Activated CD4-positive, CD25-positive, alpha-beta regulatory T cell (primary cell): ENCODE measurements around the gene TPPP3.
"Not testable (repeated sequence)": the region's sequence is repeated elsewhere in the genome, so short reads cannot be mapped to it uniquely, and the experiment has no call there.

Experiments
- DNase-seq, 4 experiments: peaks; one replicate each; lab custom pipeline; 2025; lab: John Stamatoyannopoulos, UW

The TPPP3 gene

DNA sequence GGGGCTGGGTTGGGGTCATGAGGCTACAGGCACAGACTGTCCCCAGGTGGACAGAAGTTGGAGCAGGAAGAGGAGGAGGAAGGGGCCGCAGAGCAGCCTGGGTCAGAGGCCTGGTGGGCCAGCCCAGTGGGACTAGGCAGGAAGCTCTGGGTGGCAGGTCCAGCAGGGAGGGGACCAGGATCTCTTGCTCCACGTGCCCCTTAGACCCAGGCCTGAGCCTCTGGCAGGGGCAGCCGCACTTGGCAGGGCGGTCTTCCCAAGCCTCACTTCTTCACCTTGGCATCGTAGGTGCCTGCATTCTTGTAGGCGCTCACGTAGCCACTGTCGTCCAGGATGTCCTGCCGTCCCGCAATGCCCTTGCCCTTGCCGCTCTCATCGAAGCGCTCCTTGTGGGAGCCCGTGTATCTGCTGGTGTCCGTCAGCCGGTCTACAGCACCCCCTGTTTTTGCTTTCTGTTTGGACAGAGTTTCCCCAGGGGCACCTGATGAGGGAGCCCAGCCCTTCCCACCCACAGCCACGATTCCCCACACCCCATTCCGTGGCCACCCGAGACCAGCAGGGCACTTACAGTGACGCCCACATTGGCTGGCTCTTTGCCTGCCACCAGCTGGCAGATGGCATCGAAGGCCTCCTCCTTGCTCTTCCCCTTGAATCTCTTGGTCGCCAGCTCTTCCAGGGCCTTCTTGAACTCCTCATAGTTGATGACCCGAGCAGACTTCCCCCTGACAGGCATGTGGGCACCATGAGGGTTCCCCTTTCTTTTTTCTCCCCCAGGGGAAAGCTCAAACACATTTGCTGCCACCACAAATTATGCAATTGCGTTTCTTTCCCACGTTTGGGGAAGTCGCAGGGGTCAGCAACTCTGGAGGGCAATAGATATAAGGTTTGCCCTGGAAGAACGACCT, 3.1 kb downstream of the TPPP3 start:
- DNase-seq = no peak

GRCh38 chr16:67388591-67388990, 4.7 kb downstream of the TPPP3 start:
- no peak for DNase-seq

DNA sequence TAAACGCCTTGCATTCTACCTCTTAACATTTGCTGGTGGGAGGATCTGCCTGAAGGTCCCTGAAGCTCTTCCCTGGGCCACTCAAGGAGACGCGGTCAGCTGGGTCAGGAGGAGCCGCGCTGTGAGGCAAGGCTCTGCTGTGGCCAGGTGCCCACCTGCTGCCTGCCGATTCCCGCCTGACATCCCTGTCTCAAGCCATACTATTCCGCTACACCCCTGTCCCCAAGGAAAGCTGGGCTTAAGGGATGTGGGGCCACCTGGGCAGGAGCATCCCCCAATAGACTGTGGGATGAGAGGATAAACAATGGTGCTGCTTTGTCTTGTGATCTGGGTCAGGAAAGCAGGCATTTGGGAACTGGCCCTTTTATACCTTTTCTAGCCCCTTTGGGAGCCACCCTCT, 5.1 kb downstream of the TPPP3 start:
- DNase-seq = no peak

- no peak for DNase-seq
Observed at GRCh38 chr16:67387479-67388079, 5.7 kb downstream of the TPPP3 start.

DNA sequence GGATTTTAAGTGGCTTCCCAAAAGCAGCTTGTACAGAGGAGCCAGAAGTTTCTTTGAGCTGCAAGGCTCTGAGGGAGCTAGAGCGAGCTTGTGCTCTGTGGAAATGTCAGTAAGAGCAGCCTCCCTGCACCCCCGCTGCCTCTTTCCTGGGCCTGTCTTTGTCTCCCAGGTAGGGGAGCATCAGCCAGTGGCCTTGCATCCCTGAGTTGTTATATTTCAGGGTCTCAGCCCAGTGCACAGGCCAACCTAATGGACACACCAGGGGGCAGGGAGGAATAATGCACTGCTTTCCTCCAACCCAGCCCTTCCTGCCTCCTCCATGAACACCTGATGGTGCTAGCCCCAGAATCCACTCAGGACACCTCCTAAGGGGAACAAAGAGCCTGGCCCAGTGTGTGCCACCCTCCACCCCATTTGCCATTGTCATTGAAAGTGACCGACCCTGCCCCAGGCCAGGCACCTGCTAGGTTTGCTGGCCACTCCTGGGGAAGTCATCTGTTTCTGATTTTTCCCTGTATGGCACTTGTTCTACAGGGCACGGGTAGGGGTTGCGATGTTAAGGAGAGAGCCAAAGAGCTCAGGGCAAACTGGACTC, 6.3 kb downstream of the TPPP3 start:
- no peak for DNase-seq

GRCh38 chr16:67384778-67385510, 8.4 kb downstream of the TPPP3 start:
- no peak for DNase-seq

DNA sequence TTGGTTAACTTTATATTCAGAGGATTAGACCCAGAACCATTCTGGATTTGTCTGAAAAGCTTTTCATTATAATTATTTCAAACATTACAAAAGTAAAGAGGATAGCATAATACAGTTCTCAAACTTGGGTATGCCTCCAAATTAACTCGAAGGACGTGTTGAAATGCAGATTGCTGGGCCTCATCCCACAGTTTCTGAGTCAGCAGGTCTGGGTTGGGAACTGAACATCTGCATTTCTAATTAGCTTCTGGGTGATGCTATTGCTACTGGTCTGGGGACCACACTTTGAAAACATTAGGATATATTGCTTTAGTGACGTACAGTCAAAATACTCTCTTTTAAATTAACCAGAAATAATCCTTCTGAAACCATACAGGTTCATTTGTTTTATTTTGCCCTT, 10.0 kb downstream of the TPPP3 start:
- no peak for DNase-seq

- DNase-seq = no peak
Observed at GRCh38 chr16:67378642-67379041, 14.7 kb downstream of the TPPP3 start.

DNA sequence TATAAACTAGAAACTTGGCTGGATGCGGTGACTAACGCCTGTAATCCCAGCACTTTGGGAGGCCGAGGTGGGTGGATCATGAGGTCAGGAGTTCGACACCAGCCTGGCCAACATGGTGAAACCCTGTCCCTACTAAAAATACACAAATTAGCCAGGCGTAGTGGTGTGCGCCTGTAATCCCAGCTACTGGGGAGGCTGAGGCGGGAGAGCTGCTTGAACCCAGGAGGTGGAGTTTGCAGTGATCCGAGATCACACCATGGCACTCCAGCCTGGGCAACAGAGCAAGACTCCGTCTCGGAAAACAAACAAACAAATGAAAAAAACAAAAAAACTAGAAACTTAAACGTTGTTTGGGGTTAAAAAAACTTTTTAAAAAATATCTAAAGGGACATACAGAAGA, 17.3 kb downstream of the TPPP3 start:
- DNase-seq = not testable (repeated sequence)

DNA sequence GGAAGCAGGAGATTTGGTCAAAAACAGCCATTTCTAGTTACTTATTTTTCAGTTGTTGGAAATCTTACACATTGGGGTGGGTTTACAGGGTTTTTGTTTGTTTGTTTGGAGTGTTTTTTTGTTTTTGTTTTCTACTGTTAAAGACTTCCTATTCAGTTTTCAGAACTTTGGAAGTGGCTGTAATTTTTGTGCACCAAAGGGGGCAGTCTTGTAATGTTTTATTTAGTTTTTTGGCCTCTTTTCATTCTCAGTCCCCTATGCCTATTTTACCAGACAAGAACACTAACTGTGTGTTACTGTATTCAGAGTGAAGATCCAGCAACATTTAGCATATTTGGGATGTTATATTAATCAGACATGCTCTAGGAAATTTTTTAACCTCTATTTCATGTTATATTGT, 20.6 kb downstream of the TPPP3 start:
- no peak for DNase-seq

- no peak for DNase-seq
Observed at GRCh38 chr16:67370661-67371060, 22.6 kb downstream of the TPPP3 start.

GRCh38 chr16:67364600-67365235, 28.6 kb downstream of the TPPP3 start:
- no peak for DNase-seq

- no peak for DNase-seq
Observed at GRCh38 chr16:67361038-67361437, 32.3 kb downstream of the TPPP3 start.

DNA sequence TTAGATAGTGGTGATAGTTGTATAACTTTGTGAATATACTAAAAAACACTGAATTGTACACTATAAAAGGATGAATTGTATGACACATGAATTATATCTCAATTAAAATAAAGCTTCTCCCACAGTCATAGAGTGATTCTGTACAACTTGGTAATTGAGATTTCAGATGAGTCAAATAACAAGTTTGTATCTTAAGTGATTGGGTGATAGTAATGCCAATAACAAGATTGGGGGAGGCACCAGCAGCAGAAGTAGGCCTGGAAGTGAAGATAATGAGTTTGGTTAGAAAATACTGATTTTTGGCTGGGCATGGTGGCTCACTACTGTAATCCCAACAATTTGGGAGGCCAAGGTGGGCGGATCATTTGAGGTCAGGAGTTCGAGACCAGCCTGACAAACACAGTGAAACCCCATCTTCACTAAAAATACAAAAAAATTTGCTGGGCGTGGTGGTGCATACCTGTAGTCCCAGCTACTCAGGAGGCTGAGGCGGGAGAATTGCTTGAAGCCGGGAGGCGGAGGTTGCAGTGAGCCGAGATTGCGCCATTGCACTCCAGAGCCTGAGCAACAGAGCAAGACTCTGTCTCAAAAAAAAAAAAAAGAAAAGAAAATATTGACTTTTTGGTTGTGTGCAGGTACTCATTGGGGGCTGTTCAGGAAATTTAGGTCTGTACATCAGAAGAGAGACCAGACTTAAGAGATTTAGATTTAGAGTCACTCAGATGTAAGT, 33.6 kb downstream of the TPPP3 start:
- DNase-seq = not testable (repeated sequence)

DNA sequence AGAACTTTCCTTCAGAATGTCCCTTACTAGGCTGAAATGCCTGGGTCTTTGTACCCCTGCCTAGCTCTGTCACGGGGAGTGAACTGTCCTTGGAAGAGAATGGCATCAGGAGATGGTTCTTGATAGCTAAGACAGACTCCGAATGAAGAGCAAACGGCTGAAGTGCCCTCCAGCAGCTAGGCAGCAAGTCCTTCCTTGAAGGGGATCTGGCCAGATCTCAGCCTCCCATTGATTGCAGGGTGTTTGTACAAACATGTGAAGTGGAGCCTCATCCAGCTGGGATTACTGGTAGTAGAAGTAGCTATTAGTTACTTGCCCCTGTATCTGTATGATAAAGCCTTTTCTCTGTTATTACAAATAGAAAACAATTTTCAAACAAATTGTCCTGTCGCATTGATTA, 35.7 kb downstream of the TPPP3 start:
- DNase-seq = no peak

DNA sequence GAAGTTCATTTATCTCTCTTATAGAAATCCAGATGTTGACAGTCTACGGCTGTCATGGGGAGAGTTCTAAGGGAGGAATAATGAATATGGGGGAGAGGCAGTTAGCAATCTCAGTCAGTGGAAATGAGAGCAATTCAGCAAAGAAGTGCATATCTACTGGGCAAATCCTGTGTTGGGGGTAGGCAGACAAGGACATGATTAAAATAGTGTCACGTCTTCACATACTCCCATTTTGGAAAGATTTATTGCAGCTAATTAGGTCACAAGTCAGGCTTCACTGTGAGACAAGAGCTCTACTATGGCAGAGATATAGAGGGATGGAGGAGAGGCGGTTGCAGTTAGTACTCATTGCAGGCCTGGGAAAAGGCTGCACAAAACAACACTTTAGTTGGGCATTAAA, 36.9 kb downstream of the TPPP3 start:
- no peak for DNase-seq

- not testable (repeated sequence) for DNase-seq
Observed at GRCh38 chr16:67352463-67352862, 40.8 kb downstream of the TPPP3 start.

GRCh38 chr16:67350324-67350723, 43.0 kb downstream of the TPPP3 start:
- no peak for DNase-seq

DNA sequence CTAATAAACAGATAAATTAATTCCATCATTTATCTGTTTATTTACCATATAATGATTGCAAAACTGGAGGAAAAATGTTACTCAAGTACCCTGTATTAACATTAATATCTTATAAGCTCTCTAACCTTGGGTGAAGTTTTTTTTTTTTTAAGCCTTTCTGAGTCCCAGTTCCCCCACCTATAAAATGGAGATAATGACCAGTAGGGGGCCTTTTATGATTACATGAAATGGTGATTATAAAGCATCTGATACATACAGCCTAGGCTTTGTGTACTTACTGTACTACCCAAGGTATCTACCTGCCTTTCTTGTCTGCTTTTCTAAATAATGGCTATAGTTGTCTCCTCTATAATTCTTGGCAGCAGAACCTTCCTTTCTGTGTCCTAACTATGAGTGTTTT, 44.1 kb downstream of the TPPP3 start:
- no peak for DNase-seq

DNA sequence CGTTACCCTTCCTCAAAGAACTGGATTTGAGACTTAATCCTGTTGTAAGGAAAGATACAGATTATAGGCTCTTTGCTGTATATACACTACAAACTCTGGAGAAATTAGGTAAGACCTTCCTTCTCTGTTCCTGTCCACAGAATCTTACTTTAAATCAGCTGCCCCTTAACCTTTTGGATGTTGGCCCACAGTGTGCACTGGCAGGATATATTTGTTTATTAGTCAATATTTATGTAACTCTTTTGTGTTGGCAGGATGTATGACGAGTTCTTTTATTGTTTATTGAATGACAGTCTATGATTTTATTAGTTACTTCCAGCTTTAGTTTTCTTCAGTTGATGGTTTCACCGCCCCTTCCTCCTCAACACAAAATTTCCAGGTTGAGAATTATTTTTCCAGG, 47.0 kb downstream of the TPPP3 start:
- DNase-seq = no peak

DNA sequence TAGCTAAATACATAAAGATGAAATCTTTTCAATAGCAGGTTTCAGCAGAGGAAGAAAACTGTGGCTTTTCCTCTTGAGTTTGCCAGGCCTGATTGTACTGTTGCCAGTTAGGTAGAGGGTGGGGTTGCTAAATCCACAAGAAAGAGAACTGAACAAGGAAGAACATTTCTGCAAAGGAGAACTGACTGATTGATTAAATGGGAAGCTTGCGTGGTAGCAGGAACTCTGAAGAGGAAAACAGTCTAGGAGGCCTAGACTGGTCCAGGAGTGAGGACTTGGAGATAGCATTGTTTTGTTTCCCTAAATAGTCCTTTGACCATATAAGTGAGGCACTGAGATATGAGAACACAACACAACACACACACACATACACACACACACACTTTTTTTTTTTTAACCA, 47.9 kb downstream of the TPPP3 start:
- no peak for DNase-seq
